ENCODE data around the gene TRDMT1.
A peak's percentile ranks its signal among the peaks of the same experiment; 100 is the strongest.

The TRDMT1 gene

DNA sequence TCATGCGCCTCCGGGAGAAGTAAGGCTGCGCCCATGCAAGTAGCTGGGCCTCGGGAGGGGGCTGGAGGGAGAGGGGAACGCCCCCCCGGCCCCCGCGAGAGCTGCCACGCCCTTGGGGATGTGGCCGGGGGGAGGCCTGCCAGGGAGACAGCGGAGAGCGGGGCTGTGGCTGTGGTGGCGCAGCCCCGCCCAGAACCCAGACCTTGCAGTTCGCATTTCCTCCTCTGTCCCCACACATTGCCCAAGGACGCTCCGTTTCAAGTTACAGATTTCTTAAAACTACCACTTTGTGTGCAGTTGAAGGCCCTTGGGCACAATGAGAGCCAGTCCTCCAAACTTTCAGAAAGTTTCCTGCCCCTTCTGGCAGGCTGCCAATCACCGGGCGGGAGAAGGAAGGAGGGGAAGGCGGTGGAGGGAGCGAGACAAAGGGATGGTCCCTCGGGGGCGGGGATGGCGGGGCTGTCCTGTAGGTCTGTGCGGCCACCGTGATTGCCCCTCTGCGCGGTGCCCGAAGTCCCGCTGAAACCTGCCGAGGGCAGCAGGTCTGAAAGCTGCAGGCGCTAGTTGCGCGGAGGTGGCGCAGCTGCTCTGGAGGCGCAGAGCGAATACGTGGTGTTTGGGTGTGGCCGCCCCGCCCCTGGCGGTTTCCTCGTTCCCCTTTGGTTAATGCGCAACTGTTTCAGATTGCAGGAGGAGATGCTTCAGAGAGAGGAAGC, 28.7 kb upstream of the TRDMT1 start:
- DNase-seq: peak; percentile 34

DNA sequence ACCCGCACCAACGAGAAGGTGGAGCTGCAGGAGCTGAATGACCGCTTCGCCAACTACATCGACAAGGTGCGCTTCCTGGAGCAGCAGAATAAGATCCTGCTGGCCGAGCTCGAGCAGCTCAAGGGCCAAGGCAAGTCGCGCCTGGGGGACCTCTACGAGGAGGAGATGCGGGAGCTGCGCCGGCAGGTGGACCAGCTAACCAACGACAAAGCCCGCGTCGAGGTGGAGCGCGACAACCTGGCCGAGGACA, 28.2 kb upstream of the TRDMT1 start:
- DNase-seq: no peak

DNA sequence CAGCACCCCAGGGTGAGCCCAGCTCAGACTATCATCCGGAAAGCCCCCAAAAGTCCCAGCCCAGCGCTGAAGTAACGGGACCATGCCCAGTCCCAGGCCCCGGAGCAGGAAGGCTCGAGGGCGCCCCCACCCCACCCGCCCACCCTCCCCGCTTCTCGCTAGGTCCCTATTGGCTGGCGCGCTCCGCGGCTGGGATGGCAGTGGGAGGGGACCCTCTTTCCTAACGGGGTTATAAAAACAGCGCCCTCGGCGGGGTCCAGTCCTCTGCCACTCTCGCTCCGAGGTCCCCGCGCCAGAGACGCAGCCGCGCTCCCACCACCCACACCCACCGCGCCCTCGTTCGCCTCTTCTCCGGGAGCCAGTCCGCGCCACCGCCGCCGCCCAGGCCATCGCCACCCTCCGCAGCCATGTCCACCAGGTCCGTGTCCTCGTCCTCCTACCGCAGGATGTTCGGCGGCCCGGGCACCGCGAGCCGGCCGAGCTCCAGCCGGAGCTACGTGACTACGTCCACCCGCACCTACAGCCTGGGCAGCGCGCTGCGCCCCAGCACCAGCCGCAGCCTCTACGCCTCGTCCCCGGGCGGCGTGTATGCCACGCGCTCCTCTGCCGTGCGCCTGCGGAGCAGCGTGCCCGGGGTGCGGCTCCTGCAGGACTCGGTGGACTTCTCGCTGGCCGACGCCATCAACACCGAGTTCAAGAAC, 27.7 kb upstream of the TRDMT1 start:
- no peak for DNase-seq

DNA sequence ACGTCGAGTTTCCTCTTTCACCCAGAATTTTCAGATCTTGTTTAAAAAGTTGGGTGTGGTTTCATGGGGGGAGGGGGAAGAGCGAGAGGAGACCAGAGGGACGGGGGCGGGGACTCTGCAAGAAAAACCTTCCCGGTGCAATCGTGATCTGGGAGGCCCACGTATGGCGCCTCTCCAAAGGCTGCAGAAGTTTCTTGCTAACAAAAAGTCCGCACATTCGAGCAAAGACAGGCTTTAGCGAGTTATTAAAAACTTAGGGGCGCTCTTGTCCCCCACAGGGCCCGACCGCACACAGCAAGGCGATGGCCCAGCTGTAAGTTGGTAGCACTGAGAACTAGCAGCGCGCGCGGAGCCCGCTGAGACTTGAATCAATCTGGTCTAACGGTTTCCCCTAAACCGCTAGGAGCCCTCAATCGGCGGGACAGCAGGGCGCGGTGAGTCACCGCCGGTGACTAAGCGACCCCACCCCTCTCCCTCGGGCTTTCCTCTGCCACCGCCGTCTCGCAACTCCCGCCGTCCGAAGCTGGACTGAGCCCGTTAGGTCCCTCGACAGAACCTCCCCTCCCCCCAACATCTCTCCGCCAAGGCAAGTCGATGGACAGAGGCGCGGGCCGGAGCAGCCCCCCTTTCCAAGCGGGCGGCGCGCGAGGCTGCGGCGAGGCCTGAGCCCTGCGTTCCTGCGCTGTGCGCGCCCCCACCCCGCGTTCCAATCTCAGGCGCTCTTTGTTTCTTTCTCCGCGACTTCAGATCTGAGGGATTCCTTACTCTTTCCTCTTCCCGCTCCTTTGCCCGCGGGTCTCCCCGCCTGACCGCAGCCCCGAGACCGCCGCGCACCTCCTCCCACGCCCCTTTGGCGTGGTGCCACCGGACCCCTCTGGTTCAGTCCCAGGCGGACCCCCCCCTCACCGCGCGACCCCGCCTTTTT, 26.9 kb upstream of the TRDMT1 start, which contains the start of gene VIM:
Gene VIM, plus strand, starts transcription at position 151 of the 925 bp plus-strand sequence. CDS start 1,182 bp downstream, outside the sequence.
- DNase-seq: no peak

DNA sequence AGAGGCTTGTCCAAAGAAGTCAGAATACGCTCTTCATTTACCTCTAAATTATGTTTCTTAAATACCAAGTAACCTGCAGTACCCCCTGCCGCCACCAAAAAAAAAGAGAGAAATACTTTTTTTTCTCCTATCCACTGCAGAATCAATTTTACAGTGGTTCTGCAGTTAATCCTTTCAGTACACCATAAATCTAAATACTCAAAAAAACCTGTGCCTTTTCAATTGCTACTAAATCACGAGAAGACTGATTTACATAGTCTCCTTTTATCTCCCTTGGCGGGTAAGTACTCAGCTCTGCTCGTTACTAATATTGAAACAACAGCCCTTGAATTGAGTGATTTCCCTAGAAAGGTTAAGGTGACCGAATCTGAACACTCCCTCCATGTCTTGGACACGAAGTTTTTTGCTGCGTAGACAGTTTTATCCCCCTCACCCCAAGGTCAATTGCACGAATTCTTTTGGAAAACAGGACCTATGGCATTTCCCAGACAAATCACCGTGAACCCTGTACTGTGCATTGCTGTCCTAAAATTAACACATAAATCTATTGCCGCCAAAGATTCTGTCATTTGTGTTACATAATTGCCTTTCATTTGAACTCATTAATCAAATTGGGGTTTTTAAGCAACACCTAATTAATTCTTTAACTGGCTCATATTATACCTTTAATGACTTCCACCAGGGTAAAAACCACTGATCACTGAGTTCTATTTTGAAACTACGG, 26.1 kb upstream of the TRDMT1 start:
- no peak for DNase-seq

DNA sequence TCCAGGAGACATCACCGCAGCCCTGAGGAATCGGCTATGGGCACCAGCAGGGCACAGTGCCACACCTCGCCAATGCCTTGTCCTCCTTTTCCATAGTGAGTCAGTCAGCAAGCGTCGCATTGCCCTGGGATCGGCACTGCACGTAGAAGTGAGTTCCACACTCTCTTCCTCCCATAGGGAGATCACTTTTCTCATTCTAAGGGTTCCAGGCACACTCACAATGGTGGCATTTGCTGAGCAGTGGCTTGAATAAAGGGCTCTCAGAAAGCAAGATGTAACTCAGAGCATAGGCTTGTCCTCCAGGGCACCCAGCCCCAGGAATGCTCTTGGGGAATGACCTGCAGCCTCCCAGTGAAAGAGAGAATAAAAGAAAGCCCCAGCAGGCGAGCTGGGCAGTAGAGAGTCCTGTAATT, 25.4 kb upstream of the TRDMT1 start:
- DNase-seq: no peak

DNA sequence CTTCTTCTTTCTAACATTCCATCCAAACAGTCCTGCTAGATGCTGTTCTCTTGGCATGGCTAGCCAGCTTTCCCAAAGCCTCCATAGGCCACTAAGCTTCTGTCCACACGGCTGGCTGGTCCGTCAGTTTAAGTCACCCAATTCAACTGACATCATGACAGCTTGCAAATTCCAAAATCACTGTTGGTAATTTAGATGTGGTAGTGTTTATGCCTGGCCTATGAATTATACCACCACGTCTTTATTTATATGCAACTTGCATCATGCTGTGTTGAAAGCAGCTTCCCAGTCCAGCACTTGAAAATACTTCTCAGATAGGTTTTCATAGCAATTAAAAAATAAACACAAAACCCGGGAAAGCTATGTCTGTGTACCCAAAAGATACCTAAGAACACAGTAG, 24.3 kb upstream of the TRDMT1 start:
- no peak for DNase-seq

DNA sequence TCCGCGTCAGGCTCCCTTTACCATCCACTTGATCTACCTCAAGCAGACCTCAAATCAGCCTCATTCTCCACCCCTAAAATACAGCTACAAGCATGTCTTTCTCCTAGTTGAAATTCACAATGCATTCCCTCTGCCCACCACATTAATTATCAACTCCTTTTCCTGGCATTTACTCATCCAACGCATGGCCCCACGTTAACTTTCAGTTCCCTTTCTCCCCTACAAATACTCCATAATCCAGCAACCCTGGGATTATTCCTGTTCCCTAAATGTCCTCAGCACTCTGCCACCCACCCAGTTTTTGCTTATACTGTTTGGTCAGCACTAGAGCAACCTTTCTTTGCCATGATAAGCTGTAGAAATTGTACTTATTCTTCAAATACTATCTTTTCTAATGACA, 20.9 kb upstream of the TRDMT1 start:
- DNase-seq: no peak

DNA sequence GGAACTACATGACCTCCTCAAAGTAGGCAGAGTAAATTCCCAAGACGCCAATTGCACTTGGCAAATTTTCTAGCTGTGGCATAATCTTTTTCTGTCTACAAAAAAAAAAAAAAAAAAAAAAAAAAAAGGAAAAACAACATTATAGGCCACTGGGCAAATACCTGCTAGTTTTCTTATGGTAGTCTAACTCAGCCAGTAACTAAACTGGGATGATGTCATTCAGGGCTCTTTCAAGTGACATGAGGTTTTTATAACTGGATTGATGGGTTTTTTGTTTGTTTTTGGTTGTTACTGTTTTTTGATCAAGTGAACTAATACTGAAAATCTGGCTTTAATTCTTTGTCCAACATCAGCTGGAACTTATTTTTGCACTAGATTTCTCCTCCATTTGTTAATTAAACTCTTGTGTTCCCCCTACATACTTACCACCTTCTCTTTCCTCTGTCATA, 19.2 kb upstream of the TRDMT1 start:
- DNase-seq: no peak

DNA sequence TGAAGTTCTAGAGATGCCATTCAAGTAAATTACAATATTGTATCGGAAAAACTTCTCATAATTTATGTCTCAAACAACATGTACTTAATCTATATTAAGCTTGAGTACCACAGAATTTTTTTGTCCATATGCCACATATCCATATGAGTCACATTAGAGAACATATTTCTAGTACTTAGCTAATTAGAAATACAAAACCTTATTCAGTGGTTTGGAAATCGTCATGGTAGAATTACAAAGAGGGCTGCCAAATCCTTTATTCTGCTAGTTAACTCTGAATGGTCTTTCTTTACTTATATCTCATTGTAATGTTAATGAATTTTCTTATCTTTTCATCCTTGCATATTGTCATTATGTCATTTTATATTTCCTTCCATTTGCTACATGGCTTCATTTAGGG, 17.6 kb upstream of the TRDMT1 start:
- DNase-seq: no peak

DNA sequence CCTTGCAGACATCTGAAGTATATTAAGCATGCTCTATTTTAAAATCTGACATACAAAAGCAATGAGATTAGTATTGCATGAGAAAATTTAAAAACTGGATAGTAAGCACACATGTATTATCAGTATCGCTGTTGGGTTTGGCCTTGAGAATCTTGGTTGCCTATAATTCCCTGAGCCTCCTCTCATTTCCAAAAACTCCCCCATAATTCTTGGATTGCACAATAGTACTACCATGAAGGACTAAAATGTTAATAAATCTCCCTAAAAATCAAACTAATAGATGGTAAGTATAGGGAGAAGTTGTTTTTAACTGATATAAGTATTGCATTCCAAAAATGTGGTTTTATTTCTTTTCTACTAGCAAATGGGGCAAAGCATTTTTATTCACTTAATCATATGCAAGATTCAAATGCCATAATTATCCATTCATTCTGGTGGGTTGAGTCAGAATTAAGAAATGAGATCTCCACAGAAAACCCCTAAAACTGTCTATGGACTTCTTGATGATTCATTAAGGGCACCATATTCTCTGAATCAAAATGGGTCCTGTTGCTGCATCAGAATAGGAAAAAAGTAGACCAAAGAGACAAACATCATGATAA, 16.3 kb upstream of the TRDMT1 start:
- DNase-seq: no peak

DNA sequence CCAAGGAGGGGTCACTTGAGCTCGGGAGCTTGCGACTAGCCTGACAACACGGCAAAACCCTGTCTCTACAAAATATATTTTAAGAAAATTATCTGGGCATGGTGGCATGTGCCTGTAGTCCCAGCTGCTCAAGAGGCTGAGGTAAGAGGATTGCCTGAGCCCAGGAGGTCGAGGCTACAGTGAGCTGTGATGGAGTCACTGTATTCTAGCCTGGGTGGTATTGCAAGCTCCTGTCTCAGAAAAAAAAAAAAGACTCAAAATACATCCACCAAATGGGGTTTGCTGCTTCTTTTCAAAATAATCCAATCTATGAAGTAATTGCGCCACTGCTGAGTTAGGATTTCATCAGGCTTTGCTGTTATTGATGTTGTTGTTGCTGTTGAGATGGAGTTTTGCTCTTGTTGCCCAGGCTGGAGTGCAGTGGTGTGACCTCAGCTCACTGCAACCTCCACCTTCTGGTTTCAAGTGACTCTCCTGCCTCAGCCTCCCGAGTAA, 15.5 kb upstream of the TRDMT1 start:
- no peak for DNase-seq

DNA sequence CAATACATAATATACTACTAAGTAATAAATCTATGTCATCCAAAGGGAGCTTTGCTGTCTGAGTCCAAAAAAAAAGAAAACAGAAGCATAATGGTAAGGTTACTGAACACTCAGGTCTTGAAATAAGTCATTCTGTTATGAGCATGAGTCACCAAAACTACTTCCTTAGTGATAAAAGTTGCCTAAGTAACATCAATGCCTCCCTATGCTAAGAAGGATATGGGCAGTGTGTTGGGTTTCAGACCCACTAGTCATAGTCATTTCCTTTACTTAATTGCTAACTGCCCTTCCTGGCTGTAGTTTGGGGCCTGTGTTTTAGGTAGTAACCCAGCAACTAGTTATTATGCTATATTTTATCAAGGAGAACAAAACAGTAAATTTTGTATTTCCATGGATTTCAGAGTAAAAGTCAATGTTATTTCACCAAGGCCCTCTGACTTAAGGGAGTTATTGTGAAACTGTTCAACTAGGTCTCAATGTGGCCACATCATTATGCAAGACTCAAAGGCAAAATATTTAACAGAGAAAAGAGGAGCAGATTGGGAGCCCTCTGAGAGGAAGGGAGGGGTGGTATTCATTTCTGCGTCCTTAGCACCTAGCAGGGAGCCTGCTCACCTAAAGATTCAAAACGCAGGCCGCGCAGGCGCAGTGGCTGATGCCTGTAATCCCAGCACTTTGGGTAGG, 14.9 kb upstream of the TRDMT1 start:
- DNase-seq: no peak

DNA sequence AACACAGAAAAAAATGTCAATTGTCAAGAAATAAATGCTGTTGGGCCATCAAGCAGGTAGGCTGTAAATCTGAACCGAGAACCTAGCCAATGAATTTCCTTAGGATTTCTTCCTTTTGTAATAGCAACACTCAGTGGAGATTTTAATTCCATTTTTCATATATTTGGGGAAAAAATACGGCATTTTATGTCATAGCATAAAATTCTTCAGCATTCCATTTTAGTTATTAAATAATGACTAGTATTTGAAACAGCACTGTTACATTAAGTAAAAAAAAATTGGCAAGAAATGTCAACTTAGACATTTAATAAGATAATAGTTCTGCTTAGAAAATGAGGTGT, 14.3 kb upstream of the TRDMT1 start:
- no peak for DNase-seq

DNA sequence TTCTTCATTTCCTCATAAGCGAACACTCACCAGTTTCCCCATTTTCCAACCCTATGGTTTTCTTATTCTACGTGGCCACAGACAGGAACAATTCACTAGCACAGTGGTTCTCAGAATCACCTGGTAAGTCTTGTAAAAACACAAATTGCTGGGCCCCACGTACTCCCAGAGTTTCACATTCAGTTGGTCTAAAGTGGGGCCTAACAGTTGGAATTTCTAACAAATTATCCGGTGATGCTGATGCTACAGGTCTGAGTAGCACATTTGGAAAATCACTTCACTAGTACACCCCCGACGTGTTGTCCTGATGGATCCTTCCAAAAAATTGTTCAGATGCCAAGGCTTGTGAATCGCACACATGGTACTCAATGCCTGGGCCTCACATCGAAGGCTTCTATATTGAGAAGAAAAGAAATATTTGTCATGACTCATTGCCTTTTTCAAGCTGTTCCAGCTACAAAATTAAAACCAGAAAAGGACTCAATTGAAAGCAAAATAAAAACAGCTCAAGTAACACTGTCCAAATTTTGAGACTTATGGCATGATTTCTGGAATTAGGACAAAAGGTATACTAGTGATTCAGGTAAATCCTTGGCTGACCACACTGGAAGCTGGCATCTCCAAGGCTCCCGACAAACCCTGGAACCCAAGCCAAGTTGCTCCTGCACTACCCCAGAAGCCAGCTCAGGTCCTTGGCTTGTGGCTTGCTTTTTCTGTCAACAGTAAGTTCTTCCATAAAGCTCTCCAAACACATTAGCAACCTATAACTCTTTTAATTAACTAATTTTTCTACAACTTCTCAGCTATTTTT, 13.7 kb upstream of the TRDMT1 start:
- DNase-seq: no peak

DNA sequence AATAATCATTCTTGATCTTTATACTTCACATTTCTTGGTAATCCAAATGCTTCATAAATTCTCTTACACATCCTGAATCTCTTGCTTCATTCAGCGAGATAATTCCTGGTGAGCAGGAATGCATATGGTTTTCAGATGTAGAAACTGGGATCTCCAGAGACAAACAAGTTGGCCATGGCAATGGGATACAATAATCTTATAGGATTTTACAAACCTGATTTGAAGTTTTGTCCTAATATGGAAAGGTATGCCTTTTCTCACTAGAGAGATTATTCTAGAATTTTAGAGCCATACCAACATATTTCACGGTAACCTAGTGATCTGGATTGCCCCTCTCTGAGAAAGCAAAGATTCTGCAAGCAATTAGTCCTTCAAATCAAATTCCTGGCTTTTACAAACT, 13.1 kb upstream of the TRDMT1 start:
- DNase-seq: no peak

DNA sequence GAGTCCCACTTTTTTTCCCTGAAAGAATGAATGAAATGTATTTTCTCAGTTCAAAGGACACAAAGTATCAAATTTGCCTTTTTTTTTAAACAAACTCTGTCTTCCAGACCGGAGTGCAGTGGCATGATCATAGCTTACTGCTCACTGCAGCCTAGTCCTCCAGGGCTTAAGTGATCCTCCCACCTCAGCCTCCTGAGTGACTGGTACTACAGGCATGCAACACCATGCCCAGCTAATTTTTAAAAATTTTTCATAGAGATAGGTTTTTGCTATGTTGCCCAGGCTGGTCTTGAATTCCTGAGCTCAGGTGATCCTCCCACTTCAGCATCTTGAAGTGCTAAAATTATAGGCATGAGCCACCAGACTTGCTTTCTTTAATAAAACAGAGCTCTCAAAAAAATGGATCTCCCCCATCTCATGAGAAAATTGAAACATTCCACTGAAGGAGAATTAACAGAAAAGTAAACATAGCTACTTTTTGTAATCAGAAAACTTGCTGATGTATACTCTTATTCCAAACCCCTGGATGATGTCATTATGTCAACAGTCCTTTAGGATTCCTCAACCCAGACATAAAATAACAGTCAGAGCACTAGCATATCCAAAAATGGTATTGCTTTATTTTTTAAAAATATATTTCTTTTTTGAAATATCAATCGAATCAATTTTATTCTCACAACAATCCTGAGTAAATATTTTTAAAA, 12.3 kb upstream of the TRDMT1 start:
- no peak for DNase-seq

DNA sequence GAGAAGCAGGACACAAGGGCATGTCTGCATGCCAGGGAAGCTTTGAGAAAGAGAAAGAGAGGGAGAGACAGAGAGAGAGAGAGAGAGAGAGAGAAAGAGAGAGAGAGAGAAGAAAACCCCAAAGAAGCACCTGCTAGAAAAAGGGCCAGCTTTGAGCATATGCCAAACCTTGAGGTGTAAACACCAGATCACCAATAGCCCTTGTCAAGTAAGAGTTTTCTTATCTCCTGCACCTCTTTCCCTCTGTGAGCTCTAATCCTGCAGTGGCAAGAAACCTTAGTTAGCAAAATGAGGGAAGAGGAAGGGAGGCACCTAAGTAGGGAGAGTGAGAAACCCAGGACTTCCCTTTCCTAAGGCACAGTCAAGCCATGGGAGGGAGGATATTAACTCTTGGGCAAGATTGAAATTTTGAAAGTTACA, 11.3 kb upstream of the TRDMT1 start:
- DNase-seq: no peak

DNA sequence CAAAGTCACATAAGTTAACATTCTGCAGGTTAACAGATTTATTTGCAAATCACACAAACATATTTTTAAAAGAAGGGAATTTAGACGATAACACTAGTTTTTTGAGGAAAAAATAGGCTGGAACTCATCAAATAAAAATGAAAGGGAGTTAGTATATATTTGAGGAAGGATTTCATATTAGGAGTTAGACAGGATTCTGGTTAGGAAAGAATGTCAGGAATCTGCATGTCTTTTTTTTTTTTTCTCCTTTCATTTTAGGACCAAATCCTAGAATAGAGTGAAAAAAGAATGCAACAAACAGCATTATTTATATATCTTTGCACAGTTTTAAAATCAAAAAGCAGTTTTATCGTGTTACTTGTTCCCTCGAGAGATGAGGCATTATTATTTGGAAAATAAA, 8.9 kb upstream of the TRDMT1 start:
- no peak for DNase-seq

DNA sequence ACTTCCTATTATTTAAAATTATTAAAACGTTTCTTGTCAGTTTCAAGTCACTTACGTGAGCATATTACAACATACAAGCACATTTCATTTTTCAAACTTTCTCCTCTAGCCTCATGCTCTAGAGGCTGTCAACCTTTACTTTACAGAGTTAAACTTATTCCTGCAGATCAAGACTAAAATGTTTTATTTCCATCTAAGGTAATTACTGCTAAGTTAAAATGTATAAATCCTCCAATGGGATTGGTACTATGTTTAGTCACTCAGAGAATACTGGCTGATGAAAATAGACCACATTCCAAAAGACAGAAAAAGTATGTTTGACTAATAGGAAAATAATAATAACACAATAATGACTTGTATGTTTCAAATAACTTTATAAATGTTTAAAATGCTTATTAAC, 8.4 kb upstream of the TRDMT1 start:
- no peak for DNase-seq
